BLaER1 (cell line): ENCODE measurements around the gene UNC13D.
A peak's percentile ranks its signal among the peaks of the same experiment; 100 is the strongest.

Source experiments
- H3K27ac ChIP-seq: shearing (Covaris generic); formaldehyde crosslinking; 2 replicates; pipeline ENCODE4 v1.8.1; 2022
- H3K27me3 ChIP-seq: shearing (Covaris generic); formaldehyde crosslinking; 2 replicates; pipeline ENCODE4 v1.8.1; 2022
- H3K36me3 ChIP-seq: shearing (Covaris generic); formaldehyde crosslinking; 2 replicates; pipeline ENCODE4 v1.8.1; 2022
- H3K4me1 ChIP-seq: shearing (Covaris generic); formaldehyde crosslinking; 2 replicates; pipeline ENCODE4 v1.8.1; 2022
- H3K4me2 ChIP-seq: shearing (Covaris generic); formaldehyde crosslinking; 2 replicates; pipeline ENCODE4 v1.8.1; 2022
- H3K4me3 ChIP-seq: shearing (Covaris generic); formaldehyde crosslinking; 2 replicates; pipeline ENCODE4 v1.8.1; 2022
- H3K9ac ChIP-seq: shearing (Covaris generic); formaldehyde crosslinking; 2 replicates; pipeline ENCODE4 v1.8.1; 2022
- H3K9me3 ChIP-seq: shearing (Covaris generic); formaldehyde crosslinking; 2 replicates; pipeline ENCODE4 v1.8.1; 2022
- H4K20me1 ChIP-seq: shearing (Covaris generic); formaldehyde crosslinking; 2 replicates; pipeline ENCODE4 v1.8.1; 2022
- Cebpa-rat ChIP-seq: shearing (Covaris generic); IDR thresholded peaks from 2 replicates; pipeline ENCODE4 v1.8.1; 2022

UNC13D gene

DNA sequence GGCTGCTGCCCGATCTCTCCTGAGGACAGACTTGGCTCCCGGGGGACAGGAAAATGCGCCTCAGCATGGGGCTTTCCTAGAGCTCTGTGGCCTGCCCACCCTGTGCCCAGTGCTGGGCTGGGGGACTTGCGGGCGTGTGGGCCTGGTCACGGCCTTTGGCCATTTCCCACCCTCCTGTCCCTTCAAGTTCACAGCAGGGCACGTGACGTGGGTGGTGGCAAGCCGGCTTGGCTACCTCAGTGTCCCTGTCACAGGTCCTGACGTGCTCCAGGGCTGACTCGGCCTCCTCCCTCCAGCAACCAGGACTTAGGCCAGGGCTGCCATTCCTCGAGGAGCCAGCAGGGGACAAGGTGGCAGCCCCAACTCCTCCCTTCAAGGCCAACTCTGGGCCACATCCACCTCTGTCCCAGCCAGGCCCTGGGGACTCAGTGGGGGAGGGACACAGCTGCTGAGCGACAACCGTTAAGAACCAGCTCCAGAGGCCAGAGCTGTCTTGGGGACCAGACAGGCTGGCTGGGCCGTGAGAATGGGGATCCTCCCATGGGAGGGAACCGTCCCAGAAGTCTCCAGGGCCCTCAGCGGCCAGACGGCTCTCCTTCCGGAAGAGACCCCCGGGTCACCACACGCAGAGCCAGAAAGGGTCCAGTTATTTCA, 981 bp upstream of the UNC13D start:
- peak overlapping the region; percentile 81 for H3K9ac ChIP-seq
- no peaks in the 10 kb centered on the region for H4K20me1 ChIP-seq
- H3K4me1 ChIP-seq = peaks cover 75% of the 10 kb centered on the region
- TF ChIP-seq Cebpa-rat = no peak
- H3K9me3 ChIP-seq = no peaks in the 10 kb centered on the region
- peaks cover 65% of the 10 kb centered on the region for H3K36me3 ChIP-seq
- no peaks in the 10 kb centered on the region for H3K27me3 ChIP-seq
- H3K4me2 ChIP-seq = peak overlapping the region; percentile 97
- H3K4me3 ChIP-seq = peak overlapping the region; percentile 74
- peak overlapping the region; percentile 95 for H3K27ac ChIP-seq

DNA sequence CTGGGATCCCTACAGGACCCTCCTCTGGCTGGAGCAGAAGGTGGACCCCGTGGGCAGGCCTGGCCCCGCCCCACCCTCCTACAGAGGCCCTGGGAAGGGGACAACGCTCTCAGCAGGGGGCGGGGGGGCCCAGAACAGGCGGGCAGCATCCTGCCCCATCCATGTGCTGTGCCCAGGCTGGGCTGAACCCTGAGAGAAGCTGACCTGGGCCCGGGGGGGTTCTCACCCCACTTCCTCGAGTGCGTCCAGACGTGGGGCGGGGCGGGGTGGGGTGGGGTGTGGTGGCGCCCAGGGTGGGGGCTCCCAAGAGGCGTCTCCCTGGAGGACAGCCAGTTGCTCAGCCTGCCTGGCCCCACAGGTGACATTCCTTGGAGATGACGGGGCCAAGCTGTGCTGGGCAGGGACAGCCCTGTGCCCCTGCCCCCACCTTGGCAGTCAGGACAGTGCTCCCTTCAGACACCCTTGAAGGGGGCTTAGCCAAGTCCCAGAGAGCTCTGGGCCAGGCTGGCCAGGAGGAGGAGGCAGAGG, 390 bp upstream of the UNC13D start:
- H3K9me3 ChIP-seq = no peaks in the 10 kb centered on the region
- H3K9ac ChIP-seq = peak overlapping the region; percentile 88
- peaks cover 65% of the 10 kb centered on the region for H3K36me3 ChIP-seq
- peaks cover 75% of the 10 kb centered on the region for H3K4me1 ChIP-seq
- H3K27ac ChIP-seq = peak overlapping the region; percentile 95
- TF ChIP-seq Cebpa-rat = no peak
- H3K4me2 ChIP-seq = peak overlapping the region; percentile 97
- H4K20me1 ChIP-seq = no peaks in the 10 kb centered on the region
- H3K27me3 ChIP-seq = no peaks in the 10 kb centered on the region
- peak overlapping the region; percentile 74 for H3K4me3 ChIP-seq

DNA sequence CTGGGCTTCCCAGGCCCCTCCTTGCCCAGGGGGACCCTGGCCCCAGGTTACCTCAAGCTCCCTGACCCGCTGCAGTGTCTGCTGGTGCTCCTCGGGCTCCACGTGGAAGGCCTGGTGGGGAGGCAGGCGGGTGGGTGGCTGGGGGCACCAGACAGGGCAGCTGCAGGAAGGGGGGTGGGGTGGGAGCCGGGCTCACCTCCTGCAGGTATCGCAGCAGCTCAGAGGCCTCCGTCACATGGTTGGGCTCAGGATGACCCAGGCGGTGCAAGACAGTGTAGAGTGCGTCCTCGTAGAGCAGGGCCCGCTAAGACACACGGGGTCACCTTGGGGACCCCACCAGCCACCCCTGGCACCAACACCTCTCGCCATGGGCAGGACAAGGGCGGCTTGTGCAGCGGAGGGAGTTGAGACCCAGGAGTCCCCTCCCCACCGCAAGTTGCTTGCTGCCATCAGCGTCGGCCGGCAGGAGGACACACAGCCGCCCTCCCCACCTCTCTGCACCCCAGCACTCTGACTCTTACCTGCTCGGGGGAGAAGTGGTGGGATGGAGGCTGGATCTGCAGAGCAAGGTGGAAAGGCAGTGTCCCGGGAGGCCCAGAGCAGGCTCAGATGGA, 1.1 kb downstream of the UNC13D start:
- peaks cover 72% of the 10 kb centered on the region for H3K4me1 ChIP-seq
- no peaks in the 10 kb centered on the region for H3K9me3 ChIP-seq
- TF ChIP-seq Cebpa-rat = no peak
- H3K27ac ChIP-seq = peak overlapping the region; percentile 95
- H4K20me1 ChIP-seq = no peaks in the 10 kb centered on the region
- peak overlapping the region; percentile 88 for H3K9ac ChIP-seq
- H3K4me2 ChIP-seq = peak overlapping the region; percentile 97
- H3K4me3 ChIP-seq = peak overlapping the region; percentile 74
- no peaks in the 10 kb centered on the region for H3K27me3 ChIP-seq
- peaks cover 63% of the 10 kb centered on the region for H3K36me3 ChIP-seq

DNA sequence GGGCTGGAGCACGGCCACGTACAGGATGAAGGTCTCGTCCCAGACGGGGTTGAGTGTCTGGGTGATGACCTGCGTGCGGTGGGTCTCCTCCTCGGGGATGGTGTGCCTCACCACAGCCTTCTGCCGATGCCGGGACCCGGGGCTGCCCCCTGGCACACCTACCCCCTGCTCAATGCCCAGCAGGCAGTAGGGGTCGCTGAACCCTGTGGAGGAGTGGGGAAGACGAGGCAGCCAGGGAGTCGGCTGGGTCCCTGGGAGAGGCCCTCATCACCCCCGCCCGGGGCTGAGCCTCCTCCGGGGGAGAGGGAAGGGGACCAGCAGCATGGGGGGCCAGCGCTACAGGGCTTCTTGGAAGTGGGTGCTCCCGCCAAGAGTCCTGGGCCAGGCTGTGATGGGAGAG, 1.8 kb downstream of the UNC13D start:
- peak overlapping the region; percentile 88 for H3K9ac ChIP-seq
- no peaks in the 10 kb centered on the region for H3K27me3 ChIP-seq
- TF ChIP-seq Cebpa-rat = no peak
- H3K9me3 ChIP-seq = no peaks in the 10 kb centered on the region
- peak overlapping the region; percentile 97 for H3K4me2 ChIP-seq
- peak overlapping the region; percentile 74 for H3K4me3 ChIP-seq
- H3K36me3 ChIP-seq = peaks cover 63% of the 10 kb centered on the region
- H3K27ac ChIP-seq = peak overlapping the region; percentile 95
- H4K20me1 ChIP-seq = no peaks in the 10 kb centered on the region
- H3K4me1 ChIP-seq = peaks cover 72% of the 10 kb centered on the region

DNA sequence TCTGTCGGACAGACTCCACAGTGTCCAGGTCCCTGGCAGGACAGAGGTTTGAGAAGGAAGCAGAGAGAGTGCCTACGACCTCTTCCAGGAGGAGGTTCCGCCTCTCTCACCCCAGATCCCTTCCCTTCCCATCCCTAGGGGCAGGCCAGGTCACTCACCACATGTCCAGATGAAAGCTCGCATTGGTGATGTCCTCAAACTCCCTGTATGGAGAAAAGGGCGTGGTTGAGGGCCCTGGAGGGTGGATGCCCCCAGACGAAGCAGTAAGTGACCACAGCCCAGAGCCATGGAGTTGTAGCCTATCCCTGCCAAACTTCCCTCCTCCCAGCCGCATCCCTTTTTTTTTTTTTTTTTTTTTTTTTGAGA, 3.4 kb downstream of the UNC13D start:
- no peaks in the 10 kb centered on the region for H4K20me1 ChIP-seq
- peaks cover 72% of the 10 kb centered on the region for H3K4me1 ChIP-seq
- TF ChIP-seq Cebpa-rat = no peak
- H3K9ac ChIP-seq = no peak overlapping the region
- H3K27me3 ChIP-seq = no peaks in the 10 kb centered on the region
- H3K27ac ChIP-seq = no peak overlapping the region
- no peak overlapping the region for H3K4me3 ChIP-seq
- no peaks in the 10 kb centered on the region for H3K9me3 ChIP-seq
- no peak overlapping the region for H3K4me2 ChIP-seq
- H3K36me3 ChIP-seq = peaks cover 54% of the 10 kb centered on the region

DNA sequence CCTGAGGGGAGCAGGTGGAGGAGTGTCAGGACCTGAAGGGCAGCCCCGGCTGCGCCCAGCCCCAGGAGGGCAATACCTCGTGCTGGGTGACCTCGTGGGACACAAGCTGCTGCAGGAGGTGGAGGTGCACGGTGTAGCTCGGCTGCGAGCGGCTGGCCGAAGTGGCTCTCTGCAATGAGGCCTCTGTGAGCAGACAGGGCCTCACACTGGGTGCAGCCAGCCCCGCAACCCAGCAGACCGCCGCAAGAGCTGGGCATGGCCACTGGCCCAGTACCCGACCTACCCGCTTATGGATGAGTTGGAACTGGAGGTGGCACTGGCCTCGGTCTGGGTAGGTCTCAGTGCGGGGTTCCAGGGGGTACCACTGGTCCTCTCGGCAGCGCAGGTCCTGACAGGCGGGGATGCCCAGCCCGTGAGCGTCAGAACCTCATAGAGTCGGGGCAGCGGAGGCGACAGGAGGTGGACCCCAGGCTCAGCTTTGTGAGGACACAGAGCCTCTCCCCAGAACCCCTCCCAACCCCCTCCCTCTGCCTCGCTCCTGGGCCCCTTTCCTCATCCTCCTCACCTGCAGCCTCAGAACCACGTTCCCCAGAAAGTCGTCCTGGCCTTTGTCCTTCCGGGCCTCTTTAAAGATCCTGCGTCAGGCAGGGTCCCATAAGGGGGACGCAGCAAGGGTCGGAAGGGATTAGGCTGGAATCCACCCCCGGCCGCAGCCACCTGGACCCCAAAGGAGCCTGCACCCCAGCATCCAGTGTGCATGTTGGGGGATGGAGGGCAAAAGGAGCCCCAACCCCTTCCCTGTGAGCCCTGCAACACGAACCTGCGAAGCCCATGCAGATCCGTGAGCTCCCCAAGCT, 4.0 kb downstream of the UNC13D start:
- Histone ChIP-seq H3K9me3 (no peaks in the 10 kb centered on the region), H3K27me3 (no peaks in the 10 kb centered on the region), H4K20me1 (no peaks in the 10 kb centered on the region), H3K4me1 (peaks cover 72% of the 10 kb centered on the region), H3K36me3 (peaks cover 53% of the 10 kb centered on the region), H3K27ac (no peak overlapping the region), H3K4me3 (no peak overlapping the region), H3K4me2 (no peak overlapping the region), H3K9ac (no peak overlapping the region)
- no peak for TF ChIP-seq Cebpa-rat

DNA sequence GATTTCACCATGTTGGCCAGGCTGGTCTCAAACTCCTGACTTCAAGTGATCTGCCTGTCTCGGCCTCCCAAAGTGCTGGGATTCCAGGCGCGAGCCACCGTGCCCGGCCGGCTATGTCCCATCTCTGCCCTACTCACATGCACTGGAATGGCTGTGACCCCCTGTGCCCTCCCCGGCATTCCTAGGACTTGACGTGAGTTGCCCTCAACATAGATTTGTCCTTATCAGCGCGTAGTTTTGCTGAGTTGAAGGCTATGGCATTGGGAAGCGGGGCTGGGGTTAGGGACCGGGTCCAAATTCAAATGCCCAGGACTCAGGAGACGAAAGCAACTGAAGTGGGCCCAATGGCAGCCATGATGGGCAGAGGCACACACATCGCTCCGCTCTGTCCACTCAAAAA, 5.8 kb downstream of the UNC13D start:
- Histone ChIP-seq H3K4me2 (peak overlapping the region; percentile 91), H3K36me3 (peaks cover 69% of the 10 kb centered on the region), H3K9me3 (no peaks in the 10 kb centered on the region), H4K20me1 (peaks cover 7% of the 10 kb centered on the region; the same call in 1 of the 2 replicates), H3K9ac (peak overlapping the region; percentile 45), H3K27me3 (no peaks in the 10 kb centered on the region), H3K4me1 (peaks cover 75% of the 10 kb centered on the region), H3K27ac (0 out of 2 replicates have a peak overlapping the region, but pooled peaks have one; percentile 82), H3K4me3 (no peak overlapping the region)
- TF ChIP-seq Cebpa-rat = no peak

DNA sequence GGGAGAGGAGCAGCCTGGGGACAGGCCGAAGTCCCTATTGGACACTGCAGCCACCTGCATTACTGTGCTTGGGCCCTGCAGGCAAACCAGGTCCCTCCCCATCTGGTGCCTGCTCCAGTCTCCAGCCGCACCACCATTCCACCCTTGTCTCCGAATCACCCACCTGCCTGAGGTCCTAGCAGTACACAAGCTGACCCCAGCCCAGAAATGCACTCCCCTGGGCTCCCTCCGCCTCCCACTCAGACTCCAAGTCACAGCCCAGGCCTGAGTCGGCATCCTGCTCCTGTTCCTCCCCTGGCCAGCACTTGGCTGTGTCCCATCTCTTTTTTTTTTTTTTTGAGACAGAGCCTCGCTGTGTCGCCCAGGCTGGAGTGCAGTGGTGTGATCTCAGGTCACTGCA, 6.3 kb downstream of the UNC13D start:
- no peak overlapping the region for H3K4me3 ChIP-seq
- no peak for TF ChIP-seq Cebpa-rat
- H3K36me3 ChIP-seq = peaks cover 70% of the 10 kb centered on the region

DNA sequence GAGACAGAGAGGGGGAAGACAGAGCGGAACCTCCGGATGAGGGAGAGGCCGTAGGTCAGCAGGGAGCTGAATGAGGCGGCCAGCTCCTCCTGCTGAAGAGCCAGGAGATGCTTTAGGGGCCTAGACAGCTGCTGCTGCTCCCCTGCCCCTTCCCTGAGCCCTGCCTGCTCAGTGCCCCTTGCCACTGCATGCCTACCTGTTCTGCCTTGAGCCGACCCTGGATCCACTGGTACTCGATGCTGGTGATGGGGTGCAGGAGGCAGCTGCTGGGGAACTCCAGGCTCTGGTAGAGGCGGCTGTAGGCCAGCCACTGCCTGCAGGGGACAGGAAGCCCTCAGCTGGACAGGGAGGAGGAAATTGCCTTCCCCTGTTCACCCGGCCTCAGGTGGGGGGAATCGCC, 7.6 kb downstream of the UNC13D start:
- H3K4me2 ChIP-seq = peak overlapping the region; percentile 91
- H3K36me3 ChIP-seq = peaks cover 59% of the 10 kb centered on the region
- H3K27ac ChIP-seq = peak overlapping the region; percentile 82
- peaks cover 77% of the 10 kb centered on the region for H3K4me1 ChIP-seq
- H3K9ac ChIP-seq = peak overlapping the region; percentile 57; the same call in 1 of the 2 replicates
- H3K9me3 ChIP-seq = no peaks in the 10 kb centered on the region
- H4K20me1 ChIP-seq = peaks cover 7% of the 10 kb centered on the region; the same call in 1 of the 2 replicates
- no peak overlapping the region for H3K4me3 ChIP-seq
- H3K27me3 ChIP-seq = no peaks in the 10 kb centered on the region
- no peak for TF ChIP-seq Cebpa-rat

More for the DNA sequence above, 6.3 kb downstream of the UNC13D start:
- peaks cover 75% of the 10 kb centered on the region for H3K4me1 ChIP-seq
- peak overlapping the region; percentile 82 for H3K27ac ChIP-seq
- H3K27me3 ChIP-seq = no peaks in the 10 kb centered on the region
- H4K20me1 ChIP-seq = peaks cover 7% of the 10 kb centered on the region; the same call in 1 of the 2 replicates
- no peaks in the 10 kb centered on the region for H3K9me3 ChIP-seq
- peak overlapping the region; percentile 91 for H3K4me2 ChIP-seq
- H3K9ac ChIP-seq = peak overlapping the region; percentile 45

DNA sequence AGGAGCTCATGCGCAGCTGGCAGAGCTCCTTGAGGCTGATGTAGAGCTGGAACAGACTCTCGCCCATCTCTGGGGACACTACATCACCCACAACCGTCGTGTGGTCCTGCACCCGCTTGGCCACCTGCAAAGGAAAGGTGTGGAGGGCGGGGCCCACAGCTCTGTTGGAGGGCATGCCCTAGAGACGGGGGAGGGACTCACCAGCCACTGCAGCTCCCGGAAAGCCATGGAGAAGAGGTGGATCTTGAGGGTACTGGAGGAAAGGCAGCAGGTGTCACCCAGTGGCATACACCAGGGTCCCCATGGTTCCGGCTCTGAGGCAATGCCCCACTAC, 8.6 kb downstream of the UNC13D start:
- Histone ChIP-seq H3K27me3 (no peaks in the 10 kb centered on the region), H3K9me3 (no peaks in the 10 kb centered on the region), H3K4me3 (0 out of 2 replicates have a peak overlapping the region, but pooled peaks have one; percentile 14), H3K4me1 (peaks cover 84% of the 10 kb centered on the region), H3K9ac (no peak overlapping the region), H3K27ac (peak overlapping the region; percentile 82), H4K20me1 (peaks cover 7% of the 10 kb centered on the region; the same call in 1 of the 2 replicates), H3K36me3 (peaks cover 60% of the 10 kb centered on the region), H3K4me2 (peak overlapping the region; percentile 91)
- TF ChIP-seq Cebpa-rat = no peak
